Measurements from ENCODE around the gene UNC13D.
A peak's percentile ranks its signal among the peaks of the same experiment; 100 is the strongest.

DNA sequence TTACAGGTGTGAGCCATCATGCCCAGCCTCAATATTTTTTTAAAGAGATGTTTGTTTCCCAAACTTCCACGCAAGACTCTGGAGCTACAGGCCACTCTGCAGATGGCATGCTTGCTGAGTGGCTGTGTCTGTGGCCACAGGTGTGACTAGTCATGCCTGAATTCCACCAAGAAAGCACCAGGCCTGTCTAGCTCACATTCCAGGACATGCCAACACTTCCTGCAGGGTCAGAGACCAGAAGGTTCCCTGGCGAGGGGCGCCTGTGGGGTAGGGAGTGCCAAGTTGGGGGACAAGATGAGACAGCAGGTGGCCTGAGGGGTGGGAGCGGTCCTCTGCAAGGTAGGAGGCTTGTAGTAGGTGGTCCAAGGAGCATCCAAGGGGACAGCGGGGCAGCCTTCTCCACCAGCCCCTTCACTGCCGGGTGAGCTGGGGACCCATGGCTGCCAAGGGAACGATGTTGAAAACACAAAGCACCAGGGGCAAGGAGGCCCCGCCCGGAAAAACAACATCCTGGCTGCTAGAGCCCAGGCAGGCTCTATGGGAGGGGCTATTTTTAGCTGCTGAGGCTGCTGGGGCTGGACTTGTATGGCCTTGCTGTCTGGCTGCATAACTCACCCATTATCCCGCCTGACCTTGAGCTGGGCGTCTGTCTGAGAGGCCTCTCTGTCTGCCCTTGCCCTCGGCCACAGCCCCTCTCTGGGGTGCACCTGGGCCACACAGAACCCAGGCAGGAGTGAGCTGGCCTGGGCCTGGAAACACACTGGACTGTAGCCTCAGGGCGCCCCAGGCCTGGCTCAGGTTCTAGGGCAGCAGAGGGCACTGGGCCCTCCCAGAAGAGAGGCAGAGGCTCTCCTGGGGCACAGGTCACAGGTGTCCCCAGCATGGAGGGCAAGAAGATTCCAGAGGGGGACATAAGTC is 28.5 kb upstream of the UNC13D start:
- TF ChIP-seq, protein P1, sequence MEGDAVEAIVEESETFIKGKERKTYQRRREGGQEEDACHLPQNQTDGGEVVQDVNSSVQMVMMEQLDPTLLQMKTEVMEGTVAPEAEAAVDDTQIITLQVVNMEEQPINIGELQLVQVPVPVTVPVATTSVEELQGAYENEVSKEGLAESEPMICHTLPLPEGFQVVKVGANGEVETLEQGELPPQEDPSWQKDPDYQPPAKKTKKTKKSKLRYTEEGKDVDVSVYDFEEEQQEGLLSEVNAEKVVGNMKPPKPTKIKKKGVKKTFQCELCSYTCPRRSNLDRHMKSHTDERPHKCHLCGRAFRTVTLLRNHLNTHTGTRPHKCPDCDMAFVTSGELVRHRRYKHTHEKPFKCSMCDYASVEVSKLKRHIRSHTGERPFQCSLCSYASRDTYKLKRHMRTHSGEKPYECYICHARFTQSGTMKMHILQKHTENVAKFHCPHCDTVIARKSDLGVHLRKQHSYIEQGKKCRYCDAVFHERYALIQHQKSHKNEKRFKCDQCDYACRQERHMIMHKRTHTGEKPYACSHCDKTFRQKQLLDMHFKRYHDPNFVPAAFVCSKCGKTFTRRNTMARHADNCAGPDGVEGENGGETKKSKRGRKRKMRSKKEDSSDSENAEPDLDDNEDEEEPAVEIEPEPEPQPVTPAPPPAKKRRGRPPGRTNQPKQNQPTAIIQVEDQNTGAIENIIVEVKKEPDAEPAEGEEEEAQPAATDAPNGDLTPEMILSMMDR (IDR thresholded peaks at IDR 0.05), result no peak
- TF ChIP-seq POLR2A (IDR thresholded peaks at IDR 0.05), result peak in 2 of 3 donors; percentile 23 to 25
